ENCODE results near the gene UBXN1. TPM values are rescaled to one million over a fixed set of nuclear protein-coding genes. Genes with fewer than 3 reads are reported as not detected.
A peak's percentile ranks its signal among the peaks of the same experiment; 100 is the strongest.

The UBXN1 gene
- total RNA-seq, 1 experiment from 2014 or later: 118 TPM

GRCh38 chr11:62702246-62702645 is 23.4 kb upstream of the UBXN1 start:
- Mint-ChIP-seq H3K27ac (peak overlapping the region in 2 of 3 experiments; percentile 16 to 68; a peak in 3 of 7 replicates), H3K9me3 (no peaks in the 10 kb centered on the region), H3K4me1 (peaks cover 14 to 15% of the 10 kb centered on the region in 2 experiments), H3K36me3 (ENCODE audit: insufficient read depth in 1 of 3, low read depth in 3 of 3) (peaks cover 23 to 42% (median 32%) of the 10 kb centered on the region in 3 experiments; a peak in 6 of 7 replicates), H3K27me3 (ENCODE audit: low read depth) (no peaks in the 10 kb centered on the region), H3K4me3 (no peak overlapping the region; a peak in 1 of 5 replicates)
- no peaks in the 10 kb centered on the region; the same call in 1 of the 2 replicates for H3K79me2 ChIP-seq (ENCODE audit: insufficient read depth, low read length)
- no peaks in the 10 kb centered on the region for H4K20me1 ChIP-seq (ENCODE audit: control insufficient read depth, insufficient read depth, insufficient read length)
- H3K9me3 ChIP-seq (ENCODE audit: control insufficient read depth, low read depth, low read length): no peaks in the 10 kb centered on the region
- H3K56ac ChIP-seq (ENCODE audit: insufficient read length, low read depth, low read length): no peak overlapping the region
- H3K4ac ChIP-seq (ENCODE audit: low read depth, low read length): no peak overlapping the region
- H3K14ac ChIP-seq (ENCODE audit: insufficient read depth, low read length): no peak overlapping the region
- H4K8ac ChIP-seq (replicated peaks; ENCODE audit: insufficient read length, low read depth, low read length): no peak overlapping the region
- no peak overlapping the region for H2AK5ac ChIP-seq (ENCODE audit: insufficient read length, low read length)
- no peak overlapping the region for H4K91ac ChIP-seq (ENCODE audit: insufficient read length, low read depth, low read length)
- no peak overlapping the region for H2AFZ ChIP-seq (ENCODE audit: low read length)
- H2BK12ac ChIP-seq (ENCODE audit: insufficient read length, low read depth, low read length): no peak overlapping the region
- DNase-seq: no peak
- H2BK20ac ChIP-seq (ENCODE audit: low read depth, low read length, poor library complexity, severe bottlenecking): no peak overlapping the region
- no peaks in the 10 kb centered on the region for H3K27me3 ChIP-seq (ENCODE audit: insufficient read depth, low read length)
- H3K4me1 ChIP-seq (ENCODE audit: insufficient read depth, low read length): no peaks in the 10 kb centered on the region
- no peaks in the 10 kb centered on the region for H3K79me1 ChIP-seq (ENCODE audit: insufficient read depth, low read depth, low read length, poor library complexity, severe bottlenecking)
- no peak overlapping the region for H2BK120ac ChIP-seq (ENCODE audit: low read depth, low read length, poor library complexity, severe bottlenecking)
- no peak overlapping the region for H3K9ac ChIP-seq (ENCODE audit: extremely low read depth, insufficient read length, low read length)
- peaks cover 10% of the 10 kb centered on the region for H3K23me2 ChIP-seq (ENCODE audit: insufficient read length, low read depth, low read length, poor library complexity, severe bottlenecking)
- H3K23ac ChIP-seq (ENCODE audit: insufficient read length, low read depth, low read length): no peak overlapping the region
- H3K18ac ChIP-seq (ENCODE audit: insufficient read length, low read depth, low read length): no peak overlapping the region
- no peak overlapping the region for H3K27ac ChIP-seq (ENCODE audit: insufficient read length, low read depth, low read length)
- H2BK15ac ChIP-seq (ENCODE audit: low read depth, low read length): no peak overlapping the region
- H4K5ac ChIP-seq (ENCODE audit: insufficient read length, low read depth, low read length): no peak overlapping the region
- no peak overlapping the region for H2BK5ac ChIP-seq (ENCODE audit: insufficient read length, low read length)
- H3K4me2 ChIP-seq (ENCODE audit: insufficient read depth, insufficient read length, low read length): no peak overlapping the region
- TF ChIP-seq, protein P1, sequence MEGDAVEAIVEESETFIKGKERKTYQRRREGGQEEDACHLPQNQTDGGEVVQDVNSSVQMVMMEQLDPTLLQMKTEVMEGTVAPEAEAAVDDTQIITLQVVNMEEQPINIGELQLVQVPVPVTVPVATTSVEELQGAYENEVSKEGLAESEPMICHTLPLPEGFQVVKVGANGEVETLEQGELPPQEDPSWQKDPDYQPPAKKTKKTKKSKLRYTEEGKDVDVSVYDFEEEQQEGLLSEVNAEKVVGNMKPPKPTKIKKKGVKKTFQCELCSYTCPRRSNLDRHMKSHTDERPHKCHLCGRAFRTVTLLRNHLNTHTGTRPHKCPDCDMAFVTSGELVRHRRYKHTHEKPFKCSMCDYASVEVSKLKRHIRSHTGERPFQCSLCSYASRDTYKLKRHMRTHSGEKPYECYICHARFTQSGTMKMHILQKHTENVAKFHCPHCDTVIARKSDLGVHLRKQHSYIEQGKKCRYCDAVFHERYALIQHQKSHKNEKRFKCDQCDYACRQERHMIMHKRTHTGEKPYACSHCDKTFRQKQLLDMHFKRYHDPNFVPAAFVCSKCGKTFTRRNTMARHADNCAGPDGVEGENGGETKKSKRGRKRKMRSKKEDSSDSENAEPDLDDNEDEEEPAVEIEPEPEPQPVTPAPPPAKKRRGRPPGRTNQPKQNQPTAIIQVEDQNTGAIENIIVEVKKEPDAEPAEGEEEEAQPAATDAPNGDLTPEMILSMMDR (conservative IDR thresholded peaks at IDR 0.05): no peak
- WGBS (ENCODE audit: extremely low coverage, insufficient read length, low lambda C conversion rate): no CpG with 5 or more reads among the region's 11 CpGs
- no peak overlapping the region for H3T11ph ChIP-seq (ENCODE audit: low read length)
